HepG2 (cell line): Measurements from ENCODE around the gene AGRN. TPM values are rescaled to one million over a fixed set of nuclear protein-coding genes. Genes with fewer than 3 reads are reported as not detected.

Experiments
- AGO2 ChIP-seq: fragments of 200-400 bp; formaldehyde crosslinking; optimal IDR thresholded peaks from 2 replicates; pipeline ENCODE3; 2017; ENCODE audit warnings: mild to moderate bottlenecking, low read depth, low read length, moderate library complexity
- BRD4 ChIP-seq: sonication (generic); formaldehyde crosslinking; IDR thresholded peaks from 2 replicates; pipeline ENCODE4 v1.4.0; 2020; ENCODE audit warnings: missing genetic modification reagents
- FOXO4 ChIP-seq: sonication (generic); formaldehyde crosslinking; conservative IDR thresholded peaks from 2 replicates; pipeline ENCODE4 v1.8.1; 2023; ENCODE audit warnings: missing genetic modification reagents
- GZF1 ChIP-seq: sonication (generic); formaldehyde crosslinking; IDR thresholded peaks from 2 replicates; pipeline ENCODE4 v1.5.1; 2020; ENCODE audit warnings: mild to moderate bottlenecking, missing genetic modification reagents
- HCFC1 ChIP-seq: fragments of 150-350 bp; IDR thresholded peaks from 2 replicates; pipeline ENCODE4 v1.6.1; 2014; ENCODE audit warnings: low read depth, low read length
- HNRNPL ChIP-seq: fragments of 200-400 bp; formaldehyde crosslinking; IDR thresholded peaks from 2 replicates; pipeline ENCODE4 v1.6.1; 2017; ENCODE audit warnings: mild to moderate bottlenecking, low read depth, low read length
- HOXA7 ChIP-seq: sonication (generic); formaldehyde crosslinking; IDR thresholded peaks from 2 replicates; pipeline ENCODE4 v1.8.1; 2022; ENCODE audit warnings: mild to moderate bottlenecking, missing genetic modification reagents, moderate library complexity
- JUND ChIP-seq: sonication (generic); formaldehyde crosslinking; IDR thresholded peaks from 2 replicates; pipeline ENCODE4 v1.8.0; 2022; ENCODE audit warnings: mild to moderate bottlenecking, missing genetic modification reagents
- KLF6 ChIP-seq: IDR thresholded peaks from 2 replicates; pipeline ENCODE4 v1.8.0; 2016; ENCODE audit warnings: missing biosample characterization, missing genetic modification reagents
- MTA3 ChIP-seq: sonication (generic); formaldehyde crosslinking; IDR thresholded peaks from 2 replicates; pipeline ENCODE4 v1.4.0; 2020; ENCODE audit warnings: missing genetic modification reagents
- MXI1 ChIP-seq: IDR thresholded peaks from 3 replicates; pipeline ENCODE4 v1.6.1; 2012; ENCODE audit warnings: low read depth, low read length, inconsistent platforms, borderline replicate concordance
- PATZ1 ChIP-seq: sonication (generic); formaldehyde crosslinking; IDR thresholded peaks from 2 replicates; pipeline ENCODE4 v1.4.0; 2020; ENCODE audit warnings: missing genetic modification reagents
- PBX2 ChIP-seq: IDR thresholded peaks from 2 replicates; pipeline ENCODE4 v1.6.1; 2016; ENCODE audit warnings: control low read depth
- RARA ChIP-seq: IDR thresholded peaks from 2 replicates; pipeline ENCODE4 v1.6.1; 2016; ENCODE audit warnings: missing genetic modification reagents, missing compliant biosample characterization
- SALL2 ChIP-seq: sonication (generic); formaldehyde crosslinking; IDR thresholded peaks from 2 replicates; pipeline ENCODE4 v1.8.1; 2023; ENCODE audit warnings: mild to moderate bottlenecking, missing genetic modification reagents, inconsistent platforms
- SMYD3 ChIP-seq: sonication (generic); formaldehyde crosslinking; IDR thresholded peaks from 2 replicates; pipeline ENCODE4 v1.8.1; 2023; ENCODE audit warnings: mild to moderate bottlenecking, missing genetic modification reagents
- ZBTB49 ChIP-seq: sonication (generic); formaldehyde crosslinking; IDR thresholded peaks from 2 replicates; pipeline ENCODE4 v1.4.0; 2020; ENCODE audit warnings: missing genetic modification reagents, borderline replicate concordance
- ZNF205 ChIP-seq: IDR thresholded peaks from 2 replicates; pipeline ENCODE4 v1.6.1; 2018; ENCODE audit warnings: missing biosample characterization, missing genetic modification reagents
- ZNF263 ChIP-seq: sonication (generic); formaldehyde crosslinking; IDR thresholded peaks from 2 replicates; pipeline ENCODE4 v1.4.0; 2020; ENCODE audit warnings: missing genetic modification reagents
- ZNF282 ChIP-seq: fragments of 450-650 bp; IDR thresholded peaks from 2 replicates; pipeline ENCODE4 v1.6.1; 2018; ENCODE audit not compliant: partially characterized antibody
- ZNF451 ChIP-seq: sonication (generic); formaldehyde crosslinking; IDR thresholded peaks from 2 replicates; pipeline ENCODE4 v1.5.0; 2020; ENCODE audit warnings: mild to moderate bottlenecking, missing genetic modification reagents
- ZNF468 ChIP-seq: sonication (generic); formaldehyde crosslinking; IDR thresholded peaks from 2 replicates; pipeline ENCODE4 v1.8.0; 2022; ENCODE audit warnings: mild to moderate bottlenecking, moderate library complexity, missing genetic modification reagents
- ZNF572 ChIP-seq: sonication (generic); formaldehyde crosslinking; IDR thresholded peaks from 2 replicates; pipeline ENCODE4 v1.5.1; 2020; ENCODE audit warnings: mild to moderate bottlenecking, missing genetic modification reagents
- ZNF598 ChIP-seq: sonication (generic); formaldehyde crosslinking; IDR thresholded peaks from 2 replicates; pipeline ENCODE4 v1.5.1; 2020; ENCODE audit warnings: mild to moderate bottlenecking, missing genetic modification reagents, borderline replicate concordance
- ZNF670 ChIP-seq: sonication (generic); formaldehyde crosslinking; IDR thresholded peaks from 2 replicates; pipeline ENCODE4 v1.8.0; 2022; ENCODE audit warnings: mild to moderate bottlenecking, missing genetic modification reagents, borderline replicate concordance
- ZNF788 ChIP-seq: sonication (generic); formaldehyde crosslinking; IDR thresholded peaks from 2 replicates; pipeline ENCODE4 v1.5.0; 2020; ENCODE audit warnings: mild to moderate bottlenecking, missing genetic modification reagents, borderline replicate concordance
- polyA plus RNA-seq, 8 experiments: library from polyadenylated mRNA; depleted of rRNA in 3 of 8; stranded (reverse) in 7 of 8; unstranded in 1 of 8; fragments of >200 nt; fragmentation: Illumina TruSeq in 4 of 8; extraction: Trizol in 4 of 8; gene quantifications; 2 replicates each; pipeline versions ENCODE4 v1.2.1 to v1.2.3, GENCODE V29; 2011 to 2016; ENCODE audit warnings: low read depth in 4 of 8, missing spikeins in 1 of 8, mixed read lengths in 1 of 8; ENCODE audit not compliant: insufficient read depth in 1 of 8
- total RNA-seq, 5 experiments: library from RNA; depleted of rRNA; stranded (reverse); fragments of >200 nt; fragmentation: Illumina TruSeq; extraction: Trizol; gene quantifications; 2 replicates each; pipeline ENCODE4 v1.2.3, GENCODE V29; 2016; ENCODE audit warnings: low read depth in 1 of 5

Gene AGRN
- total and polyA plus RNA-seq, 2 of the 13 experiments (the other 11 are each of a cell fraction or from before 2014, with no cell fraction given) = 29.8 to 65.2 TPM

- TF ChIP-seq ZNF468 (CRISPR knock-in tag) = no peak
- no peak for TF ChIP-seq ZNF263 (CRISPR knock-in tag)
- TF ChIP-seq SALL2 (CRISPR knock-in tag) = no peak
- no peak for TF ChIP-seq ZNF788 (CRISPR knock-in tag)
- TF ChIP-seq HCFC1 = no peak
- TF ChIP-seq MTA3 (CRISPR knock-in tag) = no peak
- no peak for TF ChIP-seq BRD4
- no peak for TF ChIP-seq PBX2 (CRISPR knock-in tag)
- no peak for TF ChIP-seq ZNF282
- no peak for TF ChIP-seq GZF1 (CRISPR knock-in tag)
- 0 out of 2 replicates have a peak, but pooled peaks have one; percentile 52 for TF ChIP-seq HNRNPL
- no peak for TF ChIP-seq ZNF205 (CRISPR knock-in tag)
- no peak for TF ChIP-seq FOXO4 (CRISPR knock-in tag)
- no peak for TF ChIP-seq KLF6 (CRISPR knock-in tag)
- TF ChIP-seq AGO2 = peak; percentile 25
- no peak for TF ChIP-seq ZNF670 (CRISPR knock-in tag)
- no peak for TF ChIP-seq ZNF598 (CRISPR knock-in tag)
- TF ChIP-seq ZNF572 (CRISPR knock-in tag) = no peak; the same call in 1 of the 2 replicates
- TF ChIP-seq ZNF451 = no peak
- TF ChIP-seq JUND = no peak
- TF ChIP-seq HOXA7 (CRISPR knock-in tag) = no peak
- no peak for TF ChIP-seq ZBTB49 (CRISPR knock-in tag)
- TF ChIP-seq SMYD3 (CRISPR knock-in tag) = no peak
- 0 out of 3 replicates have a peak, but pooled peaks have one; percentile 33 for TF ChIP-seq MXI1
- TF ChIP-seq PATZ1 (CRISPR knock-in tag) = peak; percentile 54; the same call in 1 of the 2 replicates
- TF ChIP-seq RARA = peak; percentile 71
Observed at GRCh38 chr1:1065265-1065939, 45.5 kb downstream of the AGRN start (continued).
